Sciatic nerve (tissue), 2 donors: ENCODE results near the gene TIMM23B. TPM values are rescaled to one million over a fixed set of nuclear protein-coding genes. Genes with fewer than 3 reads are reported as not detected.
A peak's percentile ranks its signal among the peaks of the same experiment; 100 is the strongest.
"Not testable (repeated sequence)": the region's sequence is repeated elsewhere in the genome, so short reads cannot be mapped to it uniquely, and the experiment has no call there.

ENCODE experiments used
- ATAC-seq: fragments of 200-7000 bp; cut with Tn5 transposase; one replicate; pipeline ENCODE4 v1.9.1; 2020; ENCODE audit warnings: mild to moderate bottlenecking, moderate library complexity
- DNase-seq: peaks from one replicate; pipeline ENCODE4 v3.0.0-alpha.2; 2020; ENCODE audit warnings: low spot score
- intact Hi-C: fragments of 100-400 bp; cut with DNase I; formaldehyde crosslinking; loops from one replicate; pipeline ENCODE4 v1.14.2; 2022
- total RNA-seq: library from RNA; stranded (reverse); fragmentation: NEBNext Ultra II Directional; extraction: Animal tissue kit (Norgen Biotek cat#: 25700); gene quantifications from one replicate; pipeline ENCODE4 v1.2.1, GENCODE V29; 2021
- donor health status: DM: no; HTN: no; CAD: no.
- donor health status: DM: no; HTN: no; CAD: no.

TIMM23B gene
- total RNA-seq, result 26.0 TPM

GRCh38 chr10:49941447-49942338 is at the start of gene TIMM23B, which contains the start of gene PARG:
Gene TIMM23B (plus strand): TSS chr10:49942053. CDS start chr10:49942195, 142 bp downstream.
Gene PARG (minus strand): TSS chr10:49942027. CDS start chr10:49941725, 302 bp downstream.
- intact Hi-C loops, result not testable (repeated sequence)
- ATAC-seq (peak; percentile 97), DNase-seq (peak; percentile 82)

- intact Hi-C loops, ATAC-seq, DNase-seq: not testable (repeated sequence)
These were observed 41.9 kb upstream of the TIMM23B start for GRCh38 chr10:49899999-49900398.

GRCh38 chr10:49900406-49900805 is 41.4 kb upstream of the TIMM23B start:
- DNase-seq, intact Hi-C loops, ATAC-seq: not testable (repeated sequence)

GRCh38 chr10:49903829-49904228 is 38.0 kb upstream of the TIMM23B start:
- ATAC-seq, DNase-seq, intact Hi-C loops: not testable (repeated sequence)

GRCh38 chr10:49908290-49909080 is 33.4 kb upstream of the TIMM23B start:
- DNase-seq, intact Hi-C loops, ATAC-seq: not testable (repeated sequence)

GRCh38 chr10:49910295-49910694 is 31.6 kb upstream of the TIMM23B start:
- ATAC-seq, DNase-seq, intact Hi-C loops: not testable (repeated sequence)

- intact Hi-C loops, ATAC-seq, DNase-seq: not testable (repeated sequence)
These were observed 25.4 kb upstream of the TIMM23B start for GRCh38 chr10:49916451-49916850.

- DNase-seq, intact Hi-C loops, ATAC-seq: not testable (repeated sequence)
These were observed 23.9 kb upstream of the TIMM23B start for GRCh38 chr10:49917927-49918326.

- DNase-seq, ATAC-seq, intact Hi-C loops: not testable (repeated sequence)
These were observed 19.8 kb upstream of the TIMM23B start for GRCh38 chr10:49922041-49922440.

GRCh38 chr10:49923572-49923971 is 18.3 kb upstream of the TIMM23B start:
- DNase-seq, ATAC-seq, intact Hi-C loops: not testable (repeated sequence)

GRCh38 chr10:49931276-49931675 is 10.6 kb upstream of the TIMM23B start:
- ATAC-seq, DNase-seq, intact Hi-C loops: not testable (repeated sequence)

- DNase-seq, intact Hi-C loops, ATAC-seq: not testable (repeated sequence)
These were observed 9.7 kb upstream of the TIMM23B start for GRCh38 chr10:49931959-49932728.

- intact Hi-C loops, DNase-seq: not testable (repeated sequence)
- peak; percentile 22 for ATAC-seq
These were observed 469 bp downstream of the TIMM23B start for GRCh38 chr10:49942339-49942705.

GRCh38 chr10:49943607-49944006 is 1.8 kb downstream of the TIMM23B start:
- intact Hi-C loops, ATAC-seq, DNase-seq: not testable (repeated sequence)

GRCh38 chr10:49948142-49948541 is 6.3 kb downstream of the TIMM23B start:
- DNase-seq, intact Hi-C loops, ATAC-seq: not testable (repeated sequence)

- ATAC-seq, DNase-seq, intact Hi-C loops: not testable (repeated sequence)
These were observed 6.9 kb downstream of the TIMM23B start for GRCh38 chr10:49948737-49949136.

- intact Hi-C loops, ATAC-seq, DNase-seq: not testable (repeated sequence)
These were observed 10.2 kb downstream of the TIMM23B start for GRCh38 chr10:49952006-49952405.

GRCh38 chr10:49953122-49953521 is 11.3 kb downstream of the TIMM23B start:
- DNase-seq, ATAC-seq, intact Hi-C loops: not testable (repeated sequence)
